ENCODE results near the gene CYP4Z1.
"Not testable (repeated sequence)": the region's sequence is repeated elsewhere in the genome, so short reads cannot be mapped to it uniquely, and the experiment has no call there.

CYP4Z1 gene, protein sequence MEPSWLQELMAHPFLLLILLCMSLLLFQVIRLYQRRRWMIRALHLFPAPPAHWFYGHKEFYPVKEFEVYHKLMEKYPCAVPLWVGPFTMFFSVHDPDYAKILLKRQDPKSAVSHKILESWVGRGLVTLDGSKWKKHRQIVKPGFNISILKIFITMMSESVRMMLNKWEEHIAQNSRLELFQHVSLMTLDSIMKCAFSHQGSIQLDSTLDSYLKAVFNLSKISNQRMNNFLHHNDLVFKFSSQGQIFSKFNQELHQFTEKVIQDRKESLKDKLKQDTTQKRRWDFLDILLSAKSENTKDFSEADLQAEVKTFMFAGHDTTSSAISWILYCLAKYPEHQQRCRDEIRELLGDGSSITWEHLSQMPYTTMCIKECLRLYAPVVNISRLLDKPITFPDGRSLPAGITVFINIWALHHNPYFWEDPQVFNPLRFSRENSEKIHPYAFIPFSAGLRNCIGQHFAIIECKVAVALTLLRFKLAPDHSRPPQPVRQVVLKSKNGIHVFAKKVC

DNA sequence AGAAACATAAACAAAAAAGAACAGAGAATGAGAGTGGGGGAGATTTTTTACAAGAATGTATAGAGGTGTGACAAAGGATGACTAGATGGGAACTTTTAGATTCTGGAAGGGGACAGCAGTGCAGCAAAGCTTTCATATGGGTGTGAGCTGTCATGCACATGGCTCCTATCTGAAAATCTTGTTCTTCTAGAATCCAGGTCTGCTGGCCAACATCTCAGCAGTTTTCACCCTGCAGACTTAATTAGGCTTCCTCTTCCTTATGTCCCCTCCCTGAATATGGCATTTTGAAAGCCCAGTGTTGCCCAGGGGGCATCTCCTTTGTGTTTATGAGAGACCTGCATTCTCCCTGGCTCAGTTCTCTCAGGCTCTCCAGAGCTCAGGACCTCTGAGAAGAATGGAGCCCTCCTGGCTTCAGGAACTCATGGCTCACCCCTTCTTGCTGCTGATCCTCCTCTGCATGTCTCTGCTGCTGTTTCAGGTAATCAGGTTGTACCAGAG, at the start of gene CYP4Z1:
TSS of gene CYP4Z1 (plus strand) at position 135 of the 498 bp plus-strand sequence. CDS start at position 395, 260 bp downstream.
- DNase-seq (ENCODE audit: low spot score): no peak

DNA sequence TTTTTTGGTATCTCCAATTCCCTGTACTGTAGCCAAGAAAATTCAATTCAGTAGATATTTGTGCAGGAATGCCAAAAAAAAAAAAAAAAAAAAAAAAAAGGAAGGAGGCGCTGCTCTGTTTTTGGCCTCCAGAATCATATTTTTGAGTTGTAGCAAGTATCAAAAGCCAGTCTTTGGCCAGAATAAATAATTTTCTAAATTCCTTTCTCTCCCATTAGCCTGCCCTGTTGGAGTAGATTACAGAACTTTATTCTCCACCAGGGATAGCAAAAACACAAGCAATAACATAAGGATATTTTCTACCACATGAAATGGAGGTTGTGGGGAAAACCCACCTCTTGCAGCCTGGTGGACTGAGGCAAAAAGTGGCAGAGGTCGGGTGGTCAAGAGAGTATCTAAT, 46.0 kb upstream of the CYP4Z1 start:
- no peak for DNase-seq (ENCODE audit: low spot score)

DNA sequence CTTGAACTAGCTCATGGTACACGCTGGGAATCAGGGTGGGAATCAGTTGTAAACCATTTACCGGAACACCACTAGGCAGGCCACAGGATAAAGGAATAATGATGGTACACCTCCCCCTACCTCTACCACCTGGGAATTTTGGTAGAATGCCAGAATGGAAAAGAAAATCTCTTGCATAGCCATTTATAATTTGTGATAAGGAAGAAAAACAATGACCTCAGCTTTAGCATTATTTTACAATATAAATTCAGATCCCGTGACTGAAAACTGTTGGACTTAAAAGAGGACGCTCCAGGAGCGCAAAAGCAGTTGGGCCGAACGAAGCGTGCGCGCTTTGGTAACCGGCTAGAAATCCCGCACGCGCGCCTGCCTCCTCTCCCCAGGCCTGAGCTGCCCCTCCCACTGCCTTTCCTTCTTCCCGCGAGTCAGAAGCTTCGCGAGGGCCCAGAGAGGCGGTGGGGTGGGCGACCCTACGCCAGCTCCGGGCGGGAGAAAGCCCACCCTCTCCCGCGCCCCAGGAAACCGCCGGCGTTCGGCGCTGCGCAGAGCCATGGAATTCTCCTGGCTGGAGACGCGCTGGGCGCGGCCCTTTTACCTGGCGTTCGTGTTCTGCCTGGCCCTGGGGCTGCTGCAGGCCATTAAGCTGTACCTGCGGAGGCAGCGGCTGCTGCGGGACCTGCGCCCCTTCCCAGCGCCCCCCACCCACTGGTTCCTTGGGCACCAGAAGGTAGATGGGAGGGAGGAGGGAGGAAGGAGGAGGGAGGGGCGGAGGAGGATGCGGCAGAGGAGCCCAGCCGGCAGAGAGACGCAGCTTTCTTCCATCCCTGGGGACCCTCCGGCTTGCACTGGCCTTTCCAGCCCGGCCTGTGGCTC, 43.5 kb upstream of the CYP4Z1 start, which contains the start of gene CYP4X1:
TSS of gene CYP4X1 (plus strand) at position 402 of the 873 bp plus-strand sequence. CDS start at position 551, 149 bp downstream.
- no peak for DNase-seq (ENCODE audit: low spot score)

DNA sequence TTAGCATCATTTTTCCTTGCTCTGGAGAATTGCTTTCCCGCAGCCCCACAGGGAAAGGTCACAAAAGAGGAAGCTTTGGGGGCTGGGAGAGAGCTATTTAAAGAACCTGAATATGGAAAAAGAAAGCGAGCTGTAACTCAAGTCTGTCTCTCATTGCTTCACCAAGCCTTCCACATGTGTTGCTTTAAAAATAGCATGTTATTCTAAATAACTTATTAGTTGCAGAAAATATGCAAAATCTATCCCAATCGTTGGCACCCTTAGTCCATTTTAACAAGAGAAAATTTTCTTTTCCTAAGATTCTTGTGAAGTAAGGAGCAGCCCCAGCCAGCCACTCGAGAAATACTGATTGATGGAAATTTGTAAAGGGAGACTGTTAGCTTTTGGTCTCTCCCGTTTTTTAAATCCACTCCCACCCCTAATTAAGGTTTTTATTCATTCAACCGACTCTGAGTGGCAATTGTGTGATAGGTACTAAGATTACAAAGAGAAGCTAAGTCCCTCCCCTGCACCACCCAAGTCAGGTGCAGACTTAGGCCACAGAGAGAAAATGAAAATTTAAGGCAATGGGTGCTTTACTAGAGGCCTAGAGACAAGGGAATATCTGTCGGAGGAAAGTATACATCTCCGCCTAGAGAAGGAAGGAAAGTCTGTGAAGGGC, 42.8 kb upstream of the CYP4Z1 start:
- DNase-seq (ENCODE audit: low spot score): no peak

DNA sequence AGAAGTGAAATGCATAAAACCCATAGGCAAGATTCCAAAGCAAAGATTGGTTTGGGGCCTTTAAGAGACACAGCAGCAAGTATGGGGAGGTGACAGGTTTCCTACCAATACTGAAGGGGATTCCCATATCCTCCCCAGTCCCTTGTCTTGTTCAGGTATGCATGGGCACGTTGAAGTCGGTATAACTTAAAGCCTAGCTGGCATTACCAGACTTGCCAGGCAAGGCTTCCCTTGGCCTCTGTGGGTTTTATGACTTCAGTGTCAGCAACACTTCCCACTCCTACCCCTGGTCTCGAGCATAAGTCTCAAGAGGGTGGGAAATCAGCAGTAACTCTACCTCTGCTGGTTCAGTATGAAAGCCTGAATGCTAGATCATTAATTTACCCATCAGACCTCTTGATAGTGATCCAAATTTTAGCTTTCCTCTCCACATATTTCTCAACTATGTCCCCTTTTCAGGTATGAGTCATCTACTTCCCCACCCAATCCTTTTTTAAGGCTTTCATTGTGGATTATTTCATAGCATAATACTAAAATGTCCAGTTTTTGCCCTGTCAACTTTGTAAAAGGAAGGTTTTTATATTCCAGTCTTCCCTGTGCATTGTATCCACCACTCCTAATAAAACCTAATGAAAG, 36.7 kb upstream of the CYP4Z1 start:
- no peak for DNase-seq (ENCODE audit: low spot score)

DNA sequence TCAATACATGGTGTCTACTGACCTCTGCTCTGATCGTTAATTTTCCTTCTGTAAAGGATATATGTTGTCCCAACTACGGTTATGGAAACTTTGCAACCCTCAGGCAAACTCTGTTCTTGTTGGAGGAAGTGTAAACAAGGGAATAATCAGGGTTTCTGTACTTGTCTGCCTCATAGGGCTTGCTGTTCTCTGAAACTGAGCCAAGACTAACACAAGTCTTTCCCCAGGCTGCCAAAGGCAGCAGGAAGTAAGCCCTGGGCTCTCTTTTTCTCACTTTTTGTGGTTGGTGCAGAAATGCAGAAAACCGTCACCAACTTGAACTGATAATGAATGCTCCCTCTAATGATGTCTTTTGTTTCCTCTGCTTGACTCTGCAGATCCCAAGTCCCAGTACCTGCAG, 36.0 kb upstream of the CYP4Z1 start:
- DNase-seq (ENCODE audit: low spot score): no peak

DNA sequence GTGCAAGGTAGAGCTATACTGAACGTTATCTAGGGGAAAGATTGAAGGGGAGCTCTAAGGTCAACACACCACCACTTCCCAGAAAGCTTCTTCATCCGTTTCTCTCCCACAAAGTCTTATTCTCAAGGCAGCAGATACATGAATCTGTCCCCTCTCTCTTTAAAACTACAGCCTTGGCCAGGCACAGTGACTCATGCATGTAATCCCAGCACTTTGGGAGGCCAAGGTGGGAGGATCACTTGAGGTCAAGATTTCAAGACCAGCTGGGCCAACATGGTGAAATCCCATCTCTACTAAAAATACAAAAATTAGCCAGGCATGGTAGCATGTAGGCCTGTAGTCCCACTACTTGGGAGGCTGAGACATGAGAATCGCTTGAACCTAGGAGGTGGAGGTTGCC, 35.4 kb upstream of the CYP4Z1 start:
- no peak for DNase-seq (ENCODE audit: low spot score)

DNA sequence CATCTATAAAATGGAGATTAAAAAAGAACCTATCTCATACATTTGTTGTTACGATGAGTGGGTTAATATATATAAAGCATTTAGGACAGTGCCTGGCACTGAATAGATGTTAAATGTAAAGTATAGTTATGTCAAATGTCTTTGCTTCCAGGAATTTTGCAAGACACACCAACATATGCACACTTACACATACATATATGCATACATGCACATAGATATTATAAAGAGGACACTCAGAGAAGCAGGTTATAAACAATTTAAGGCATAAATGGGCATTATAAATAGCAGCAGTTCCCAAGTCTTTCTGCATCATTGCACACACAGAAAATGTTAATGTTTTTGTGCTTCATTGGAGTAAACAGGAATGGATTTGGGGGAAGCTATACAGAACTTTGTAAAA, 30.3 kb upstream of the CYP4Z1 start:
- DNase-seq (ENCODE audit: low spot score): no peak

DNA sequence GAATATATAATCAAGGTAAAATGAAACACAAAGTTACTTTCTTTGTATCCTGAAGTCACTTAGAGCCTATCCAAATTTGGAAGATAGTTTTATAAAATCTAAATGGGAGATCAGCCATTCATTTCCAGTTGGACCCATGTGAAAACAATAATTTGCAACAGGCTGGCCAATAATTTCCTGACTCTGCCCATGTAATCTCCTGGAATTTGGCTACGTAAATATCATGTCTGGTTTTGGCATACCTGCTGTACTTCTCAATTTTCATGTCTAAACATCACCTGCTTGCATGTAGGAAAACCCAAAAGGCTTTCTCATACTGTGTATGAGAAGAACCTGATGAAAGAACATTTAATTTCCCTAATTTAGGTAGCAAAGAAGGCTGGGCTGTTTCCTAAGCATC, 7.7 kb upstream of the CYP4Z1 start:
- DNase-seq (ENCODE audit: low spot score): no peak

DNA sequence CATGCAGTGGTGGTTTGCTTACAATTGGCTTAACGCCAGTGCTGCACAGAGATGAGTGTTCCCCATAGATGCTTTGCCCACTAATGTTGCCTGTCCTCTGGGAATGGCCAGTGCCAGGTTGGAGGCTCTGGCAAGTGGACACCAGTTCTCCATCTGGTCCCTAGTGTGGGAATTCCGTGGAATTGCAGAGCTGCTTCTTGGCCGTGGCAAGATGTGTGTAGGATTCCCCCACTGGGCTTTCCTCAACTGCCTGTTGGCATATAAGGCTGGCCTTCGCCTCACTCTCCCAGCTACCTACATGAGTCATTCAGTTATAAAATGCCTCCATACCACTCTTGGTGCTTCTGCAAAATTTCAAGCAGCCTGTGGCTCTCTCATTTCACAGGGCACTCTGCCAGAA, 2.0 kb downstream of the CYP4Z1 start:
- not testable (repeated sequence) for DNase-seq (ENCODE audit: low spot score)

DNA sequence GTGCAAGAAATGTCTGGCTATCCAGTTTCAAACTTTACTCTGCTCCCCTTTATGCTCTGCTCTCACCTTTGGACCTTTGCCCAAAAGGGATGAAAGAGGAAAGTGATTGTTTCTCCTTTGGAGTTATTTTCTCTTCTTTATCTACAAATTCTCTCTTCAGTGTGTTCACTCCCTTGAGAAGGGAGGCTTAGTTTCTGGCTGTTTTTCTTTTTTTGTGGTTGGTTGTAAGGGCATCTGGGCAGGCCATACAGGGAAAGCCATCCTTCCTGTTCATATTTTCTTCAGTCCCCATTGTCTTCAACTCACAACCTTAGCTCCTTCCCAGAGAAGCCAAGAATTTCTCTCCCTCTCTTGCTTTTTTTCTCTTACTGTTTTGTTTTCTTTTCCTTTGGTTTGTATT, 2.5 kb downstream of the CYP4Z1 start:
- not testable (repeated sequence) for DNase-seq (ENCODE audit: low spot score)

DNA sequence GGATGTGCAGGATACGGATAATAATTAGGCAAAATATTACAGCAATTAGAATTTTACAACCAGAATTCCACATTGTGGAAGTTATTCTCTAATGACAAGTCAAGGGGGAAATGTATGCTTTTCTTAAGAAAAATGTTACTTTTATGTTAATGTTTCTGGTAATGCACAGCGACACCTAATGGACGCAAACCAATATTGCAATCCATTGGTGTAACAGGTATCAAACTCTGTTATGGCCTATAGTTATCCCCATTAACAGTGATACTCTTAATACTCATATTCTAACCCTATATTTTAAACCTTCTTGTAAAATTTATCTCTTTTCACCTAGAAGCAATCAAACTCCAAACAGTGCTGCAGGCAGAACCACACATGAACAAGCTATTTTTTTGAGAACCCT, 22.3 kb downstream of the CYP4Z1 start:
- not testable (repeated sequence) for DNase-seq (ENCODE audit: low spot score)

DNA sequence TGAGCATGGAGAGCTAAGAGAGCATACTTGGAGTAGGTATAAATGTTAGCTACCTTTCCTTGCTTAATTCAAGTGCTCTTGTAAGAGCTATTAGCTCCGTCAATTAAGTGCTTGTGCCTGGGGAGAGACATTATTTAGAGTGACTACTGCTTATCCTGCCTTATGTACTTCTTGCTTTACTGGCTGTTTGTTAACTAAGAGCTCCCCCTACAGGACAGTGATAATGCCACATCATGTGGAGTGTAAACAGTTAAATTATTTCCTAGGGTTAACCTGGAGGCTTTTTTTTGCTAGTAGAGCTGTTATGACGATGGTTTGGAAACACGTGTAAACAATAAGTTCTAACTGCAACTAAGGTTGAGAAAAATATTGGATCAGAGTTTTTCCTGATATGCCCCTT, 24.4 kb downstream of the CYP4Z1 start:
- DNase-seq (ENCODE audit: low spot score): not testable (repeated sequence)

DNA sequence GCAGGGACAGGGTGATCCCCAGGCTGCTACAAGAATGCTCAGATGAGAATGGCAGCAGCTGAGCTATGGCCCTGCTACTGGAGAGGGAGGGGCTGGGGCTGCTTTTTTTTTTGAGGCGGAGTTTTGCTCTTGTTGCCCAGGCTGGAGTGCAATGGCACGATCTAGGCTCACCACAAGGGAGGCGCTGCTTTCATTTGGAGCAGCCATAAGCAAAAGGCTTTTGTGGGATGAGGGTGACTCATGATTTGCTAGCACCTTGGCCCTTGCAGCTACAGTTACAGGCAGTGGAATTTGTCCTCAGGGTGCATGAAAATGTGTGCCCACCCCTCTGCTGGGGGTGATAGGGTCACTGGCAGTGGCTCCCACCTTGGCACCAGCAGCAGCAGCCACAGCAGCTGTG, 37.8 kb downstream of the CYP4Z1 start:
- no peak for DNase-seq (ENCODE audit: low spot score)

DNA sequence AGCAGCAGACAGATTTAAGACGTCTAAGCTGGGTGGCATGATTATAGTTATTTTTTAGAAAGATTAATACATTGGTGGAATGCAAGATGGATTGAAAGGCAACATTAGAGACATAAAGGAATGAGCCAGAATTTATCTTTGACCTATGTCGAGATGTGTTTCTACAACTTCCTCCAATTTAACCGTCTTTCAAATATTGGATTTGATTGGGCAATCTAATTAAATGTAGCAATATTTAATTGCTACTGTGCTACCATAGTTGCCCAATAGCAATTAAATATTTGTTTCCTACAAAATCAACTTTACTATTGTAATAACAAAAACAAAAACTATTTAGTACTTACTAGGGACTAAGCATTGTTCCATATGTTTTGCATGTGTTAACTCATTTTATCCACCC, 39.8 kb downstream of the CYP4Z1 start:
- DNase-seq (ENCODE audit: low spot score): no peak

DNA sequence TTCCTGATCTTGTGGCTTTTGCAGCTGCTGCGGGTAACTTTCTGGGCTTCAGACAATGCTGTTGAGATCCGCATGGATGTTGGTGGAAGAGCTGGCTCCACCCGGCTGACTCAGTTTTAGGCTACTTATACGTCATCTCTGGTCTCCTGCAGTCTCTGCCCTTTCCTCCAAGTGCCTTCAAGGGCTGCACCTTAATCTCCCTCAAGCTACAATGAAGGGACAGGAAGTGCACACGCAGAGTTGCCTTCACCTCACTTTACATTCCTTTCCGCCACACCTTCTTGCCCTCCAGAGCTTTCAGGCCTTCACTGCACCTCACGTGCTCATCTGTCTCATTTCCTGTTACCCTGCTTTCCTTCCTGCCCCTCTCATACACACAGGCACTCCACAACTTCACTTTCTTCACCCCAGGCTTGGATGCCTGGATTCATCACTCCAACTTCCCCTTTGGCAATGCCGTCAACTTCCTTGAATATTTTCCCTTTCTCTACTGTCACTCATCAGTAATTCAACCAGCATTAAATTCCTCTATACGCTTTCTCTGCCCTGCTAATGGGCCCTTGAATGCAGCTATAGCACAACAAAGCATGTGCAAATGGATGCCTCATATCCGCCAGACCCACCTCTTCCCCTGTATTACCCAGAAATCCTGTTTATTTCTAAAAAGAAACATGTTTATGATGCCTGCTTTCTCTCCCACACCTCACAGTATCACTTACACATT, 41.0 kb downstream of the CYP4Z1 start:
- DNase-seq (ENCODE audit: low spot score): not testable (repeated sequence)

DNA sequence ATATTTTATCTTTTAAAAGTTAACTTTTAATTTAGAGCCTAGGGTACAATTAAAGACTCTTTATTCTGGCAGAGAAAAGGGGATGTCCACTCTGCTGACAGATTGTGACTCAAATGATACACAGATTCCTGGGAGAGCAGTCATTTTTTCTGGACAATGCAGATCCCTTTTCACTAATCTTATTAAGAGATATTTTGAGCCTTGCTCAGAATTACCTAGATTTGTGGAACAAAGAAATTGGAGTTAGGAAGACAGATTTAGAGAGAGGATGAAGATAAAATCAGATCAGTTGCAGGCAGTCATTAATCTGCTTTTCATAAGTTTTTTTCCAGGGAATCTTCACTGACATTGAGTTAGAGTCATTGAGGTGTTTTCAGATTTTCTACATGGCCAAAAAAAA, 42.5 kb downstream of the CYP4Z1 start:
- DNase-seq (ENCODE audit: low spot score): not testable (repeated sequence)

DNA sequence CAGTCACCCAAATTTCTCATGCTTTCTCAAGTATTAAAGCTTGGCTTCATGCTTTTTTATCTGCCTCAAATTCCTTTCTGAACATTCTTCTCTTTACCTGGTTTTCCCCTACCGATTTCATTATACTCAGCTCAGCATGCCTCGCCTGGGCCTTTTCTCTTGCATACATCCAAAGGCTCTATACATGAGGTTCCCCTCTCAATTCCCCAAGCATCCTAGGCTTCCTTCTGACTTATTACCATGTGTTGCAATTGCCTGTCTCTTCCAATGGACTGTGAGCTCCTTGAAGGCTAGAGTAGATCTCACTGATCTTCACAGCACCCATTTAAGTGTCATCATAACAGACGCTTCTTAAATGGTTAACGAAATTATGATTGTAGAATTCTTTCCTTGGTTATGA, 46.1 kb downstream of the CYP4Z1 start:
- no peak for DNase-seq (ENCODE audit: low spot score)

DNA sequence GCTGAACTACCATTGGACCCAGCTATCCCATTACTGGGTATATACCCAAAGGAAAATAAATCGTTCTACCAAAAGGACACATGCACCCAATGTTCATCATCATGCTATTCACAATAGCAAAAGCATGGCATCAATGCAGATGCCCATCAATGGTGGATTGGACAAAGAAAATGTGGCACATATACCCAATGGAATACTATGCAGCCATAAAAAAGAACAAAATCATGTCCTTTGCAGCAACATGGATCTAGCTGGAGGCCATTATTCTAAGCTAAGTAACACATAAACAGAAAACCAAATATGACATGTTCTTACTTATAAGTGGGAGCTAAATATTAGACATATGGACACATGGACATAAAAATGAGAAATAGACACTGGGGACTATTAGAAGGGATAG, 54.0 kb downstream of the CYP4Z1 start:
- not testable (repeated sequence) for DNase-seq (ENCODE audit: low spot score)

DNA sequence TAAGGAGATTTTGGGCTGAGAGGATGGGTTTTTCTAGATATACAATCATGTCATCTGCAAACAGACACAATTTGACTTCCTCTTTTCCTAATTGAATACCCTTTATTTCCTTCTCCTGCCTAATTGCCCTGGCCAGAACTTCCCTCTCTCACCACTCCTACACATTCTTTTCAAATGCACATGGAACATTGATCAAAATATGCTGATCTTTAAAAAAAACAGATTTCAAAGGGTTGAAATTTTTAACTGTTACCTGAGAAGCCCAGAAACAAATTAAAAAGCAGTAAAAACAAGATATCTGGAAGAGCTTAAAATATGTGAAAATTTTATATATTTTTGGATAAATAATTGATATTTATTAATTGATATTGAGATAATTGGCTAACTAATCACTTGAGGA, 57.8 kb downstream of the CYP4Z1 start:
- not testable (repeated sequence) for DNase-seq (ENCODE audit: low spot score)

DNA sequence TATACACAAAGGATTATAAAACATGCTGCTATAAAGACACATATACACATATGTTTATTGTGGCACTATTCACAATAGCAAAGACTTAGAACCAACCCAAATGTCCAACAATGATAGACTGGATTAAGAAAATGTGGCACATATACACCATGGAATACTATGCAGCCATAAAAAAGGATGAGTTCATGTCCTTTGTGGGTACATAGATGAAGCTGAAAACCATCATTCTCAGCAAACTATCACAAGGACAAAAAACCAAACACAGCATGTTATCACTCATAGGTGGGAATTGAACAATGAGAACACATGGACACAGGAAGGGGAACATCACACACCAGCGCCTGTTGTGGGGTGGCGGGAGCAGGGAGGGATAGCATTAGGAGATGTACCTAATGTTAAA, 60.0 kb downstream of the CYP4Z1 start:
- DNase-seq (ENCODE audit: low spot score): not testable (repeated sequence)

Data from HuH-7 (cell line).